OCI-LY7 (cell line): Measurements from ENCODE around the gene USP35.

Experiments used
- CTCF ChIP-seq: fragments of 200-600 bp; sonication (generic); conservative IDR thresholded peaks from 2 replicates; pipeline ENCODE4 v1.5.1; 2014; ENCODE audit warnings: mild to moderate bottlenecking, antibody characterized with exemption, low read length, moderate library complexity, mixed read lengths
- EZH2phosphoT487 ChIP-seq: fragments of 200-600 bp; sonication (generic); IDR thresholded peaks from 2 replicates; pipeline ENCODE4 v1.6.1; 2018; ENCODE audit warnings: low read depth, borderline replicate concordance, mild to moderate bottlenecking, mixed run types, antibody characterized with exemption, low read length, moderate library complexity, mixed read lengths

DNA sequence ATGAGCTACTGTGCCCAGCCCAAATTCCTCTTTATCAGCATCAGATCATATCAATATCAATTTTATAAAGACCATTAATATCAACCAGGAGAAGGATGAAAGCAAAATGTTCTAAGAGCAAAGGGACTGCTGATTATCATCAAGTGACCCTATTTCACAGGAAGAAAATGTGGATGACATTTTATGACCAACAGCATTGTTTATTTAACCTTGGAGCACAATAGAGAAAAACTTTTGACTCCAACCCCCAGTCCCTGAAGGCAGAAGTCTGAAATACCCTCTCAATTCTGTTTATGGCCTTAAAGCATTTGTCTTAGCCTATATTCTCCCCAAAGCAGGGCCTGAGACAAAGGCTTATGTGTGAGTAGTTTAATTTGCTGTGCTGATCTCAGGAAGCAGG is 38.0 kb upstream of the USP35 start:
- TF ChIP-seq CTCF (no peak), EZH2phosphoT487 (no peak)
